GM12865 (cell line): ENCODE results near the gene LCP2.
A peak's percentile ranks its signal among the peaks of the same experiment; 100 is the strongest.

Source experiments
- DNase-seq: peaks from one replicate; pipeline ENCODE4 v3.0.0; 2010; ENCODE audit warnings: low read depth
- H3K4me3 ChIP-seq: 2 replicates; pipeline ENCODE4 v1.5.1; 2011; ENCODE audit warnings: mild to moderate bottlenecking, low read depth, low read length, control low read depth
- TF ChIP-seq, protein P1 (sequence below): IDR thresholded peaks from 2 replicates; pipeline ENCODE4 v1.5.1; 2011; ENCODE audit warnings: low read length, control low read depth, low read depth, inconsistent platforms; ENCODE audit not compliant: insufficient read depth; ENCODE audit errors: missing control alignments

LCP2 gene

DNA sequence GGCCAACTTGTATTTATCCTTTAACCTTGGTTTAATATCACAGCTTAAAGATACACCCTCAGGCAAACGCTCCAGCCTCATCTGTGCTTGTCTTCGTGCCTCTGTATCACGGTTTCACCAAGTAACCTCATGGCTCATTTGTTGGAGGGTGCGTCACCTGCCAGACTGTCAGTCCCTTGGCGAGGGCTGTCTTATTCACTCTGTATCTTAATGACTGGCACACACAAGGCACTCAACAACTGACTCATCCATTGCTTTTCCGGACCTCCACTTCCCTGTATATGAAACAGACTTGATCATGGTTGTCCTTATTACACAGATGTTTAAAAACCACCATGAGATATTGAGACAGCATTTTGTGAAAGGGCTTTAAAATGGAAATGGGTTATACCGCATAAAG lies 28.0 kb downstream of the LCP2 start:
- TF ChIP-seq, protein P1, sequence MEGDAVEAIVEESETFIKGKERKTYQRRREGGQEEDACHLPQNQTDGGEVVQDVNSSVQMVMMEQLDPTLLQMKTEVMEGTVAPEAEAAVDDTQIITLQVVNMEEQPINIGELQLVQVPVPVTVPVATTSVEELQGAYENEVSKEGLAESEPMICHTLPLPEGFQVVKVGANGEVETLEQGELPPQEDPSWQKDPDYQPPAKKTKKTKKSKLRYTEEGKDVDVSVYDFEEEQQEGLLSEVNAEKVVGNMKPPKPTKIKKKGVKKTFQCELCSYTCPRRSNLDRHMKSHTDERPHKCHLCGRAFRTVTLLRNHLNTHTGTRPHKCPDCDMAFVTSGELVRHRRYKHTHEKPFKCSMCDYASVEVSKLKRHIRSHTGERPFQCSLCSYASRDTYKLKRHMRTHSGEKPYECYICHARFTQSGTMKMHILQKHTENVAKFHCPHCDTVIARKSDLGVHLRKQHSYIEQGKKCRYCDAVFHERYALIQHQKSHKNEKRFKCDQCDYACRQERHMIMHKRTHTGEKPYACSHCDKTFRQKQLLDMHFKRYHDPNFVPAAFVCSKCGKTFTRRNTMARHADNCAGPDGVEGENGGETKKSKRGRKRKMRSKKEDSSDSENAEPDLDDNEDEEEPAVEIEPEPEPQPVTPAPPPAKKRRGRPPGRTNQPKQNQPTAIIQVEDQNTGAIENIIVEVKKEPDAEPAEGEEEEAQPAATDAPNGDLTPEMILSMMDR: no peak
- H3K4me3 ChIP-seq: no peak overlapping the region
- no peak for DNase-seq

DNA sequence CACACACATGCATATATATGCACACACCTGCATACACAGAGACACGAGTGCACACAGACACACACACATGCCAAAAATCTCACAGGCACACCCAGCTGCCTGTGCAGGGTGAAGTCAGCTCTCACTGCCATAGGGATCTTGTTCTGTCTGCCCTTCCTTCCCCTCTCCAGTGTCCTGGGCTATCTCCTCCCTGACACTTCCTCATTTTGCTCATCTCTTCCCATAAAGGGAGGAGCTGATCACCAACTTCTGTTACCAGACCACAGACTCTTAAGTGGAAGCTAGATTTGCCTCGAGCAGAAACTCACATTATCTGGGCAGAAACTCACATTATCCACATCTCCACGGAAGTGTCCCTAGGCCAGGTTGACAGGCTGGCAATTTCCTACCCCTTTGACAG lies 28.7 kb downstream of the LCP2 start:
- TF ChIP-seq, protein P1: no peak
- no peak overlapping the region for H3K4me3 ChIP-seq
- DNase-seq: no peak

DNA sequence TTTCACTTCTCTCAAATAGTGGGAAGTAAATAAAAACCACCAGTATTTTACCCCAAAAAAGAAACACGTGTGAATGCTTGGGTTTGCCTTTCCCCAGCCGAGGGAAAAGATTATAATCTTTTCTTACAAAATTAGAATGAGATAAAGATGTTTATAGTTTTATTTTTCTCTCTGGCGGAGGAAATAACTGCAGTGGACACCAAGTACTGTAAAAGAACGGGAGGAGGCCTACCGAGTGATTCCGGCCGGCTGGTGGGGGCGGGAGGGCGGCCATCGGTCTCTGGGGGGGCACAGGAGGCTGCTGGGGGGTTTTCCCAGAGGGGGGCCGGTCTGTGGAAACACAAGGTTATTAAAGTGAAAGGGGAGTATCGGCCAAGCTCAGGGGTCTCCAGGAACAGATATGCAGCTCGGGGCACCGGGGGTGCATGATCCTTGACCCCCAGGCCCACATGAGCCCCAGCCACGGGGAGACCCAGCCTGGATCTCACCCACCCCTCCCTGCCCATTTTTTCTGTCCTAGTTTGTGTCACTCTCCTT lies 29.4 kb downstream of the LCP2 start:
- no peak for DNase-seq
- no peak overlapping the region for H3K4me3 ChIP-seq
- TF ChIP-seq, protein P1: no peak

DNA sequence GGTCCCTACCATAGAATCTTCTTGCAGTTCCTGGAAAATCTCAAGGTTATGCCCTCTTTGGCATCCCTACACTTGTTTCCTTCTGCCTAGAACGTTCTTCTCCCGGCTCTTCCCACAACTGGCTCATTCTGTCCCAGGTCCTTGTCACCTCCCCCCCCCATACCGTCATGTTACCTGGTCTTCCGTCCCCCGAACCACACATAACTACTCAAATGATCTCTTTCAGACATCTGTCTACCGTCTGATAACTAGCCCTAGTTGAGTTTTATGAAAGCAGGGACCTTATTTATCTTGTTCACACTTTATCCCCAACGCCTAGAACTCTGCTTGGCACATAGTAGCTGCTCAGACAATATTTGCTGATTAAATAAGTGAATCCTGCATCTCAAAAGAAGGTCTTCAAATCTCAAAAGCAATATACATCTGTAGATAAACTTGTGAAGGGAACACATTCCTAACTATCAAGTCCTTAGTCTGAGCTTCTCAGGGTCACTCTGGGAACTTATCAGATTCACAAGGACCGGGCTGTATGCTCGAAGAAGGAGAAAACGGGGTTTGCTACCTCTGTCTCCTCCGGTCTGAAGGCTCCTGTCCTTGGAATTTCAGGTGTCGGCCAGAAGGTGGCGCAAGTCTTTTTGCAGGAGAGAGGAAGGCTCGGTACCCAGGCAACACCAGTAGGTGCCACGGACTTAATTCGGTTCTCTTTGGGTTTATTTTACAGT lies 30.0 kb downstream of the LCP2 start:
- TF ChIP-seq, protein P1: peak; percentile 81
- peak; percentile 88 for DNase-seq
- H3K4me3 ChIP-seq: no peak overlapping the region

DNA sequence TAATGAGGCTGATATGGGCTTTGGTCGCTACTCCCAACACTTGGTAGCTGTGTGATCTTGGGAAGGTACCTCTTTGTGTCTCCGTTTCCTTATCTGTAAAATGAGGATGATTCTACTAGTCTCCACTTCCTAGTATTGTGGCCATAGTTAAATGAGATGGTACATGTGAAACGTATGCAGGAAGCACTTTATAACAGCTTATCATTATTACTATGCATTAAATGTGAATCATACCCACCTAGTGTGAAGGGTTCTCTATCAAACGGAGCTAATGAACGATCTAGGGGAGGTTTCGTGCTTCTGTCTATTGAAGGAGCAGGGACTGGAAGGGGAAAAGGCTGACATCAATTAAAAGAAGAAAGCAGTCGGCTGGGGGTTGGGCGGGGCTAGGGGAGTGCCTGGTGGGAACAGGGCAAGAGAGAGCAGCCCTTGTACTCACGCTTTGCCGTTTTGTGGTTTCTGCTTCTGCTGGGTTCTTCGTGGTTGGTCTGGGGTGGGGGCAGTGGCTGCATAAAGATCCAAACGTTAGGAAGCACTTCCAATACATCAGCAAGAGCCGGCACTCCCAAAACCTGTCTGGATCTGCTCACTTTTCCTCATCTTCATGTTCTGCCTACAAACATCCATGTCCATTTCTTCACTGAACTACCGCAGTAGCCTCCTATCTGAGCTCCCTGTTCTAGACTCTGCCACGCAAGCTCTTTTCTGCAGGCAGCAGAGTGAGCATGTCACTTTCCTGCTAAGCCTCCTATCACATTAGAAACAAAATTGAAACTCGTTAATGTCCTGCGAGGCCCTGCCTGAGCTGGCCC lies 30.8 kb downstream of the LCP2 start:
- TF ChIP-seq, protein P1: no peak
- H3K4me3 ChIP-seq: no peak overlapping the region
- DNase-seq: no peak

DNA sequence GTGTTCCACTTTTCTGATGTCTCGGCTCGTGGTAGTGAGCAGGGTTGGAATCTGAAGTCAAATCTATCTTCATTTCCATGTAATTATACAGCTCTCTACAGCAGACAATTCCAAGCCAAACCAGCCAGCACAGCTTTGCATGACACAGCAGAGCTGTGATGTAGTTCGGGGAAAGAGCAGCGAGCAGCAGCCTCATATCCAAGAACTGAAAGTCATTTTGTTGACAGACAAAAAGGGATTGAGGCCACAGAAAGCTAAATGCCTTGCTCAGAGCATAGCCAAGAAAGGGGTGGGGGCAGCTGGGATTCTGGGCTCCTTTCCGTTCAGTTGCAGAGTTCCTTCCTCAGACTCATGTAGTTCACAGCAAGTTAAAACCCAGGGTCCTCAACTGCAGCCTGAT lies 32.1 kb downstream of the LCP2 start:
- TF ChIP-seq, protein P1: no peak
- no peak overlapping the region for H3K4me3 ChIP-seq
- no peak for DNase-seq
